Endometrial microvascular endothelial cells (primary cell): ENCODE measurements around the gene ZBP1. TPM values are rescaled to one million over a fixed set of nuclear protein-coding genes. Genes with fewer than 3 reads are reported as not detected.

Source experiments
- in situ Hi-C: cut with HindIII; loops from 2 replicates; pipeline ENCODE4 v1.10.0; 2017; ENCODE audit warnings: low sequenced_read_pairs, low pct_unique_long_range_greater_than_20kb; ENCODE audit errors: inconsistent ontology term
- total RNA-seq: library from RNA; depleted of rRNA; stranded (reverse); fragments of >200 nt; gene quantifications from one replicate; pipeline ENCODE4 v1.2.3, GENCODE V29; 2015; ENCODE audit errors: inconsistent ontology term

The ZBP1 gene
- not detected for total RNA-seq

GRCh38 chr20:57620274-57620990 lies at the start of gene ZBP1:
TSS of gene ZBP1 (minus strand) at chr20:57620426. CDS start at chr20:57620295, 131 bp downstream.
- in situ Hi-C loops, result no loop called here

DNA sequence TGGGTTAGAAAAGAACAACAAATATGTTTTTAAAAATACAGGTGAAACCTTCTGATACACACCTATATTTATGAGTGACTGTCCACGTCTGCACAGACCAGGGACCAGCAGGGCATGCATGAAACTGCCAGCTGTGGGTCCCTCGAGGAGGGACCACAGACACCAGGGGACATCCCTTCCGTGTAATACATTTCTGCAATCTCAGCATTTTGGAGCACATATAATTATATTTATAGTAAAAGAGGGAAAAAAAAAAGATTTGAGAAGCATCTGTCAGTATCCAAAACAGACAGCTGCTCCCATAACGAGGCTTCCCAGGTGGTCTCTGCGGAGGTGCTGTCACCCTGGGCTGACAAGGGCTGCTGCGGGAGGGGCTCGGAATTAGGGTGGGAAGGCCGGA lies 49.4 kb upstream of the ZBP1 start:
- in situ Hi-C loops, result no loop called here

GRCh38 chr20:57667924-57668782 lies 47.9 kb upstream of the ZBP1 start:
- in situ Hi-C loops, result no loop called here

- in situ Hi-C loops, result no loop called here
These were observed 47.2 kb upstream of the ZBP1 start for GRCh38 chr20:57667388-57667787.

- in situ Hi-C loops, result no loop called here
These were observed 46.6 kb upstream of the ZBP1 start for GRCh38 chr20:57666834-57667157.

DNA sequence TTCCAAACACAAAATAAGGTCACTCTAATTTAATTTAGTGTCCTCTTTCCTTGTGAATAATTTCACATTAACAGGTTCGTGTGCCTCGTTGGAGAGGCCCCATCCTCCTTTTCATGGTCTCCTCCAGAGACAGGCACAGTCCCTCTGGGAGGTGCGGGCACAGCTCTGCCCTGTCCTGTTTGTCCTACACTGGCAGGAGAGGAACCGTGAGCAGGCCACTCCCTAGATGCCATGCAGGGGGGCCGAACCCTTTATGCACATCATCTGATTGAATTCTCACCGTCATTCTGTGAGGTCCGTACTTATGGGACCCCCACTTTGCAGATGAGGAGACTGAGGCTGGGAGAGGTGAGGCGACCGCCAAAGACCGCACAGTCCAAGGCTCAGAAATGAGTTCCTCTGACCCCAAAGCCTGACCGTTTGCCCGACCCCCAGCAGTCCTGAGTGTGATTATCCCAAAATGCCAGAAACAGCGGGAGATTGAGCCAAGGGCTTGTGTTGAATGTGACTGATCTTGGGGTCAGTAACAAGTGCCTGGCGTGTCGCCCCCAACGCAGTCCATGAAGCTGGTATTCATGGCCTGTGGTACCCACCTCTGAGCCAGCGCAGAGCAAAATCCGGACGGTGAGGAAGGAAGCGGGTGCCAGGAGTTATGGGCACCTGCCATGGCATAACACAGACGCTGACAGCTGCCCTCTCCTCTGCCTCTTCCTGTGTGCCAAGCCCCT lies 46.0 kb upstream of the ZBP1 start:
- in situ Hi-C loops, result no loop called here

GRCh38 chr20:57665589-57665971 lies 45.4 kb upstream of the ZBP1 start:
- in situ Hi-C loops, result no loop called here

- in situ Hi-C loops, result no loop called here
These were observed 44.8 kb upstream of the ZBP1 start for GRCh38 chr20:57664924-57665588.

- in situ Hi-C loops, result no loop called here
These were observed 44.2 kb upstream of the ZBP1 start for GRCh38 chr20:57664476-57664875.

GRCh38 chr20:57663681-57664451 lies 43.6 kb upstream of the ZBP1 start:
- in situ Hi-C loops, result no loop called here

DNA sequence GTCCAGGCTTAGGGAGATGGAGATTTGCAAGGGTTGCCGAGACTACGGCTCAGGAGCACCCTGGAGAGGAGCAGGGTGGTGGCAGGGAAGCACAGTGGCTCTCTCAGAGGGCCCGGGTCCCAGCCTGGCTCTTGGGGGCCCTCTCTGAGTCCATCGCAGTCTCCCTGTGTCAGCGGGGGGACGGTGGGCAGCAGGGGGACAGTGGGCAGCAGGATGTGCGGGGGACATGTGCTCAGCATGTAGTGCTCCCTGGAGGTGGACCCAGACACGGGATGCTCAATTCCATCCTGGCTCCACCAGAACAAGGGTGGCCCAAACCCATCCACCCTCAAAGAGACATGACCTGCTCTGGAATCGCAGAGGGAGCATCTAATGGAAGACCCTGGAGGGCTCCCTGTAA lies 43.0 kb upstream of the ZBP1 start:
- in situ Hi-C loops, result no loop called here

DNA sequence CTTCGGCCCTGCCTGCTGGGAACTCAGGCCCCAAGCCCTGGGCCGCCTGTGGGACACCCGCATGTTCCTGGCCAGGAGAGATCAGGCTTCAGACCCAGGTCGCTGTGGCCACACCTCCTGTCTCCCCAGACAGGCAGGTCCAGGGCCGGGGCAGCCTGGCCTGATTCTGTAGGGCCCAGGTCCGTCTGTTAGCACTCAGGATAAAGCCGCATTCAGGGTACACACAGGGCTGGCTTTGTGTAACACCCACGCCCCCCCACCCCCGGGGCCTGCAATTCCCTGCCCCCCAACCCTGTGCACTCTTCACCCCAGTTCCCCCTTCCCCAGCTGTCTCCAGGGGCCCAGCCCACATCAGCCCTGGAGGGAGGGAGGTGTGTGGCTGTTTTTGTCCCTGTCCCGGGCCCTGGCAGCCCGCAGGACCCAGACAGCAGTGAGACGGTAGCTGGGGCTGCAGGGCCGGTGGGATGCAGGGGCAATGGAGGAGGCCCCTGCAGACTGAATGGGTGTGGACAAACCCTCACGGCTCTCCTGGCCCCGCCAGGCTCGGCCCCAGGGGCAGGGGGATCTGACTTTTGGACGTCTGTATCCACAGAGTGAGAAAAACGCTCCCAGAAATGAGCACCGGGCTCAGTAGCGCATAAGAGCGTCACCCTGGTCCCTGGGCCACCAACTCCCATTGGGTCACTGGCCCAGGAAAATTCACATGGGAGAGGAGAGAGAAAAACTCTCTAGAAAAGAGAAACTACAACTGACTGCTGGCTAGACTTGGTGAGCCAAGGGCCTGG lies 42.4 kb upstream of the ZBP1 start:
- in situ Hi-C loops, result no loop called here

GRCh38 chr20:57661746-57662455 lies 41.7 kb upstream of the ZBP1 start:
- in situ Hi-C loops, result no loop called here

- in situ Hi-C loops, result no loop called here
These were observed 40.9 kb upstream of the ZBP1 start for GRCh38 chr20:57660922-57661745.

GRCh38 chr20:57660181-57660921 lies 40.1 kb upstream of the ZBP1 start:
- in situ Hi-C loops, result no loop called here
